Effector memory CD4-positive, alpha-beta T cell (primary cell): ENCODE data around the gene KLHL7.

ENCODE experiments used
- DNase-seq, 3 donors: peaks; one replicate each; pipeline ENCODE4 v3.0.0-alpha.2; 2020
- H3K27ac ChIP-seq: 2 replicates; pipeline ENCODE4 v1.7.0; 2013; ENCODE audit warnings: mild to moderate bottlenecking, low read length, moderate library complexity; ENCODE audit not compliant: insufficient read depth, poor library complexity, severe bottlenecking
- H3K27me3 ChIP-seq: replicated peaks from 2 replicates; pipeline ENCODE4 v1.7.0; 2013; ENCODE audit warnings: mild to moderate bottlenecking, low read length; ENCODE audit not compliant: insufficient read depth, control insufficient read depth, poor library complexity, severe bottlenecking
- H3K36me3 ChIP-seq: 2 replicates; pipeline ENCODE4 v1.7.0; 2013; ENCODE audit warnings: mild to moderate bottlenecking, low read length, moderate library complexity; ENCODE audit not compliant: control insufficient read depth, insufficient read depth
- H3K4me1 ChIP-seq: 2 replicates; pipeline ENCODE4 v1.7.0; 2013; ENCODE audit warnings: low read length, mild to moderate bottlenecking; ENCODE audit not compliant: control insufficient read depth, insufficient read depth, poor library complexity, severe bottlenecking
- H3K4me3 ChIP-seq: 2 replicates; pipeline ENCODE4 v1.7.0; 2013; ENCODE audit warnings: low read length, low read depth, mild to moderate bottlenecking; ENCODE audit not compliant: insufficient read depth, poor library complexity, severe bottlenecking
- H3K9me3 ChIP-seq: 2 replicates; pipeline ENCODE4 v1.7.0; 2013; ENCODE audit warnings: mild to moderate bottlenecking, low read length, moderate library complexity; ENCODE audit not compliant: control insufficient read depth

The KLHL7 gene

GRCh38 chr7:23210506-23210905, 104.9 kb downstream of the KLHL7 start:
- Histone ChIP-seq H3K27me3 (no peaks in the 10 kb centered on the region), H3K4me3 (no peak overlapping the region)

GRCh38 chr7:23211589-23211988, 106.0 kb downstream of the KLHL7 start:
- H3K4me1 ChIP-seq, result no peaks in the 10 kb centered on the region
- no peaks in the 10 kb centered on the region for H3K9me3 ChIP-seq
- DNase-seq, result no peak
- H3K27ac ChIP-seq, result no peak overlapping the region
- H3K27me3 ChIP-seq, result no peaks in the 10 kb centered on the region
- no peaks in the 10 kb centered on the region for H3K36me3 ChIP-seq
- no peak overlapping the region for H3K4me3 ChIP-seq

More at GRCh38 chr7:23210506-23210905, 104.9 kb downstream of the KLHL7 start:
- no peaks in the 10 kb centered on the region for H3K9me3 ChIP-seq
- no peaks in the 10 kb centered on the region for H3K4me1 ChIP-seq
- no peak overlapping the region for H3K27ac ChIP-seq
- no peak for DNase-seq
- H3K36me3 ChIP-seq, result no peaks in the 10 kb centered on the region

- Histone ChIP-seq H3K9me3 (no peaks in the 10 kb centered on the region), H3K27me3 (no peaks in the 10 kb centered on the region), H3K4me1 (no peaks in the 10 kb centered on the region), H3K27ac (no peak overlapping the region), H3K4me3 (no peak overlapping the region), H3K36me3 (no peaks in the 10 kb centered on the region)
- DNase-seq, result no peak
Measured at GRCh38 chr7:23212395-23212794, 106.8 kb downstream of the KLHL7 start.

- H3K4me1 ChIP-seq, result no peaks in the 10 kb centered on the region
- H3K9me3 ChIP-seq, result no peaks in the 10 kb centered on the region
- no peak overlapping the region for H3K27ac ChIP-seq
- H3K4me3 ChIP-seq, result no peak overlapping the region
- H3K36me3 ChIP-seq, result no peaks in the 10 kb centered on the region
- no peaks in the 10 kb centered on the region for H3K27me3 ChIP-seq
- no peak for DNase-seq
Measured at GRCh38 chr7:23212841-23213240, 107.3 kb downstream of the KLHL7 start.

- DNase-seq, result no peak
- Histone ChIP-seq H3K27ac (no peak overlapping the region), H3K4me3 (no peak overlapping the region), H3K9me3 (no peaks in the 10 kb centered on the region), H3K4me1 (no peaks in the 10 kb centered on the region), H3K27me3 (no peaks in the 10 kb centered on the region), H3K36me3 (no peaks in the 10 kb centered on the region)
Measured at GRCh38 chr7:23213755-23214154, 108.2 kb downstream of the KLHL7 start.

GRCh38 chr7:23214423-23214822, 108.8 kb downstream of the KLHL7 start:
- Histone ChIP-seq H3K27ac (no peak overlapping the region), H3K27me3 (no peaks in the 10 kb centered on the region), H3K9me3 (no peaks in the 10 kb centered on the region), H3K4me3 (no peak overlapping the region), H3K4me1 (no peaks in the 10 kb centered on the region), H3K36me3 (no peaks in the 10 kb centered on the region)
- no peak for DNase-seq

- Histone ChIP-seq H3K36me3 (no peaks in the 10 kb centered on the region), H3K27ac (no peak overlapping the region), H3K4me1 (no peaks in the 10 kb centered on the region), H3K27me3 (no peaks in the 10 kb centered on the region), H3K9me3 (no peaks in the 10 kb centered on the region), H3K4me3 (no peak overlapping the region)
- no peak for DNase-seq
Measured at GRCh38 chr7:23214938-23215337, 109.4 kb downstream of the KLHL7 start.

GRCh38 chr7:23216021-23216420, 110.4 kb downstream of the KLHL7 start:
- no peak for DNase-seq
- no peaks in the 10 kb centered on the region for H3K4me1 ChIP-seq
- no peaks in the 10 kb centered on the region for H3K36me3 ChIP-seq
- no peak overlapping the region for H3K4me3 ChIP-seq
- H3K27me3 ChIP-seq, result no peaks in the 10 kb centered on the region
- no peak overlapping the region for H3K27ac ChIP-seq
- no peaks in the 10 kb centered on the region for H3K9me3 ChIP-seq

- no peaks in the 10 kb centered on the region for H3K36me3 ChIP-seq
- H3K4me1 ChIP-seq, result no peaks in the 10 kb centered on the region
- no peaks in the 10 kb centered on the region for H3K27me3 ChIP-seq
- H3K9me3 ChIP-seq, result no peaks in the 10 kb centered on the region
- H3K4me3 ChIP-seq, result no peak overlapping the region
- DNase-seq, result no peak
- H3K27ac ChIP-seq, result no peak overlapping the region
Measured at GRCh38 chr7:23218196-23218595, 112.6 kb downstream of the KLHL7 start.

GRCh38 chr7:23220690-23221305, 115.2 kb downstream of the KLHL7 start:
- Histone ChIP-seq H3K9me3 (no peaks in the 10 kb centered on the region), H3K4me3 (no peak overlapping the region), H3K4me1 (no peaks in the 10 kb centered on the region), H3K27me3 (no peaks in the 10 kb centered on the region), H3K27ac (no peak overlapping the region), H3K36me3 (no peaks in the 10 kb centered on the region)
- DNase-seq, result no peak
